ENCODE data around the gene NOXA1. TPM values are rescaled to one million over a fixed set of nuclear protein-coding genes. Genes with fewer than 3 reads are reported as not detected.
A peak's percentile ranks its signal among the peaks of the same experiment; 100 is the strongest.

NOXA1 gene
- total RNA-seq, 1 donor from 2014 or later, result 6.5 TPM

DNA sequence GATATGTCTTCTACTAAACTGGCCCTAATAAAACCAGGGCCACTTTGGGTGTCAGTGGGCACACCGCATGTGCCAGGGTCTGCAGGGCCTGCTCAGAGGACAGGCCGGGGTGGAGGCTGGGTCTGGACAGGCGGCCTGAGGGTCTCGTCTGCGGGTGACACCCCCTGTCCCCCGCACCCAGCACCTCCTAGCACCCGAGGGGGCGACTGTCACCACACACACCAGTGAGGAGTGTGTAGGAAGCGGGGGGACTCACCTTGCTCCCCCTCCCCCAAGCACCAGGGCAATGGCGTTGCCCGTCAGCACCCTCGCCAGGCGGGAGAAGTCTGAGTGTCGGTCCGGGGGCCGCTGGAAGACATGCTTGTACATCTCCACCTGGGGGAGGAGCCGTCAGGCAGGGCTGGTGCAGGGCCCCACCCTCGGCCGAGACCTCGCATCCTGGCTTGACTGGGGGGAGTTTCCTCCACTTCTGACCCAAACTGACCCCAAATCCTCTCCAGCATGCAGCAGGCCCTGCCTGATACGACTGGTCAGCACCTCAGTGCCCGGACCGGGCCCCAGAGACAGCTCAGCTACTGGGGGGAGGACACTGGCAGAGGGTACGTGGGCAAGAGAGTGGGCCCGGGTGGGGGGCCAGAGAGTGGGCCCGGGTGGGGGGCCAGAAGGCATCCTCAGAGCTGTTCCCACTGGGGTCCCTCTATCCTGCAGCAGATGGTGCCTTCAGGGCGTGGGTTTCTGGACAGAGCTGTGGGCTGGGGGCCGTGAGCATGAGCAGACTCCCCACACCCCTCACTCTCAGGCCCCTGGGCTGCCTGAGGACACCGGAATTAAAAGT is 54.8 kb downstream of the NOXA1 start:
- ATAC-seq (no peak), DNase-seq (no peak)
- Histone ChIP-seq H3K9me3 (peaks cover 6% of the 10 kb centered on the region), H3K27ac (no peak overlapping the region), H3K27me3 (no peaks in the 10 kb centered on the region), H3K36me3 (no peaks in the 10 kb centered on the region), H3K4me3 (no peak overlapping the region), H3K4me1 (no peaks in the 10 kb centered on the region)
- TF ChIP-seq, protein P1, sequence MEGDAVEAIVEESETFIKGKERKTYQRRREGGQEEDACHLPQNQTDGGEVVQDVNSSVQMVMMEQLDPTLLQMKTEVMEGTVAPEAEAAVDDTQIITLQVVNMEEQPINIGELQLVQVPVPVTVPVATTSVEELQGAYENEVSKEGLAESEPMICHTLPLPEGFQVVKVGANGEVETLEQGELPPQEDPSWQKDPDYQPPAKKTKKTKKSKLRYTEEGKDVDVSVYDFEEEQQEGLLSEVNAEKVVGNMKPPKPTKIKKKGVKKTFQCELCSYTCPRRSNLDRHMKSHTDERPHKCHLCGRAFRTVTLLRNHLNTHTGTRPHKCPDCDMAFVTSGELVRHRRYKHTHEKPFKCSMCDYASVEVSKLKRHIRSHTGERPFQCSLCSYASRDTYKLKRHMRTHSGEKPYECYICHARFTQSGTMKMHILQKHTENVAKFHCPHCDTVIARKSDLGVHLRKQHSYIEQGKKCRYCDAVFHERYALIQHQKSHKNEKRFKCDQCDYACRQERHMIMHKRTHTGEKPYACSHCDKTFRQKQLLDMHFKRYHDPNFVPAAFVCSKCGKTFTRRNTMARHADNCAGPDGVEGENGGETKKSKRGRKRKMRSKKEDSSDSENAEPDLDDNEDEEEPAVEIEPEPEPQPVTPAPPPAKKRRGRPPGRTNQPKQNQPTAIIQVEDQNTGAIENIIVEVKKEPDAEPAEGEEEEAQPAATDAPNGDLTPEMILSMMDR (IDR thresholded peaks at IDR 0.05), result no peak
- intact Hi-C loops (cut with DNase I), result no loop called here

DNA sequence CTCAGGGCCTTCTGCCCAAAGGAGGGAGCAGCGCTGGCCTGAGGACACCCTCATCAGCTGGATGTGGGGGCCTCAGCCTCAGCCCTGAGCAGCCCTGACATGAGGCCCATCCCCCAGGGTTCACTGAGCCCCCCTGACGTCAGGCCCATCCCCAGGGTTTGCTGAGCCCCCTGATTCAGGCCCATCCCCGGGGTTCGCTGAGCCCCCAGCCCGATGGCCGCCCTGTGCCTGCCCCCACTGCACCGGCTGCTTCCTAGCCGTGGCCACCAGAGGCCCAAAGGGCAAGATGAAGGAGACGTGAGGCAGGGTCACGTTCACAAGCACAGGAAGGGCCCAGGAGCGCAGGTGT is 55.4 kb downstream of the NOXA1 start:
- peak; percentile 46 for DNase-seq
- H3K4me3 ChIP-seq, result no peak overlapping the region
- H3K9me3 ChIP-seq, result peaks cover 6% of the 10 kb centered on the region
- no peaks in the 10 kb centered on the region for H3K27me3 ChIP-seq
- H3K36me3 ChIP-seq, result no peaks in the 10 kb centered on the region
- no peaks in the 10 kb centered on the region for H3K4me1 ChIP-seq
- TF ChIP-seq, protein P1 (IDR thresholded peaks at IDR 0.05), result no peak
- H3K27ac ChIP-seq, result no peak overlapping the region
- intact Hi-C loops (cut with DNase I), result no loop called here
- no peak for ATAC-seq

DNA sequence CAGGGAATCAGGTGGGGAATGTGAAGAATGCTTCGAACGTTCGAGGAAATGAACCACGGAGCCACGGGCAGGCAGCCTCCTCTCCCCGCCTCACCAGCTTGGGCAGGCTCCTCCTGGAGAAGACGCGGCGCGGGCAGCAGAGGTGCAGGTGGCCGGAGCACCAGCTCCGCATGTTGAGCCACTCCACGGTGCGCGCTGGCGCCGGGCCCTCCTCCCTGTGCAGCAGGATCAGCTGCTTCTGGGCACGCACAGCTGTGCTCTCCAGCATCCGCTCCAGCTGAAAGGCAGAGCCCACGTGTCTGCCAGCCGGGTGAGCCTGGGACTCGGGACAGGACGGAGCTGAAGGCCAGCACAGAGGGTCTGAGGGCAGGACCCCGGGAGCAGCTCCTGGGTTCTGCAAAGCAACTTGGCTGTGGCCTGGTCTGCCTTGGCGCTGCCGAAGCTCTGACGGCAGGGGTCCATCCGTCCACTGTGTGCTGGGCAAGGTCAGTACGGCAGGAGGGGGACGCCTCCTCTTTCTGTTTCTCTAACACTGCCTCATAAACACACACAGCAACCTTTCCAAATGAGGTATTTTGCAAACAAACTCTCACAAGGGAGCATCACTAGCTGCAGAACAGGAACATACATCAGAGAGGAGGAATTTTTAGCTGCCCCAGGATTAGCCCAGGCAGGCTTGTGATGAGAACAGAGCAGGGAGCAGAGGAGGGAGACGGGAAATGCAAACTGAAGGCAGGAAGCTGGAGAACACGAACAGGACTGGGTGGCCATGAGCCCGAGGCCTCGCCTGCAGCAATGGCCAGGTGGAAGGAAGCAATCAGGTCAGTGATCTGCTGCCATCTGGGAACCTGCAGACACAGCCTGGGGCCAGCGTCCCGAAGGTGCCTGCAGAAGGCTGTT is 56.0 kb downstream of the NOXA1 start:
- Histone ChIP-seq H3K27me3 (no peaks in the 10 kb centered on the region), H3K4me1 (no peaks in the 10 kb centered on the region), H3K9me3 (peaks cover 6% of the 10 kb centered on the region), H3K27ac (no peak overlapping the region), H3K36me3 (no peaks in the 10 kb centered on the region), H3K4me3 (no peak overlapping the region)
- ATAC-seq (no peak), DNase-seq (peak; percentile 60)
- TF ChIP-seq, protein P1 (IDR thresholded peaks at IDR 0.05), result no peak
- intact Hi-C loops (cut with DNase I), result no loop called here

DNA sequence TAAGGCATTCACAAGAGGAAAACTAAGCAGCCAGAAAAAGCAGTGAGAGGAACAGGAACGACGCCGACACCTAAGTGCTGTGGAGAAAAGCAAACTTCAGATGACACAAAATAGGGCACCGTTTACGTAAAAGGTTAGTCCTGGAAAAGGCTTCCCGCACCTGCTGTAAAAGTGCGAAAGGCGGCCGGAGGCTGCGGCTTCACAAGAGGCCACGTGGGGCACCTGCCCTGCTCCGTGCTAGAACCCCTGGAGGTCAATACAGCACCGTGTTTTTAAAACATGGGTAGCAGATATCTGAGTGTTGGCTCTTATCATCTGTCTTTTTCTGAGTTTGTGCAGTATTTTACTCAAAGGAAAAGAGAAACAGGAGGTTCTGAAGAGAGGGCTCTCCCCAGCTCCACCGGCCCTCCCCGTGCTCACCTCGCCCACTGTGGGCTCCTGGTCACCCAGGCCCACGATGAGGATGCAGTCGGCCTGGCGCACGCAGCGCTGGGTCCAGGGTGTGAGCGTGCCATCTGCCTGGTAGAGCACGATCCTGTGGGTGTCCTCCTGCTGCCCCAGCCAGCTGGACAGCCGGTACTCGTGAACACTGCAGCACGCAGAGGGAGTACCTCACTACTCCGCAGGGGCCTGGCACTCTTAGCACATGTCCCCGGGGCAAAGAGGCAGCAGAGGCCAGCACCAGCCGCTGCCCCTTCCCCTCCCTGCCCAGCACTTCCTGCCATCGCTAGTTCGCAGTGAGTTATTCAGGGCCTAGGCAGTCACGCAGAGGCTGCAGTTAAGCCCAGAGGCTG is 56.9 kb downstream of the NOXA1 start:
- Histone ChIP-seq H3K36me3 (no peaks in the 10 kb centered on the region), H3K27me3 (no peaks in the 10 kb centered on the region), H3K27ac (no peak overlapping the region), H3K9me3 (peaks cover 6% of the 10 kb centered on the region), H3K4me3 (no peak overlapping the region), H3K4me1 (no peaks in the 10 kb centered on the region)
- DNase-seq (peak; percentile 55), ATAC-seq (no peak)
- intact Hi-C loops (cut with DNase I), result no loop called here
- TF ChIP-seq, protein P1 (IDR thresholded peaks at IDR 0.05), result no peak

Measured in upper lobe of right lung (tissue), 1 donor.